Prostate gland (tissue), 2 donors: Measurements from ENCODE around the gene FHIP1B.

ENCODE experiments used
- CTCF ChIP-seq, 4 experiments: fragments of 200-600 bp in 2 of 4; fragments of 450-650 bp in 2 of 4; sonication (generic) in 2 of 4; IDR thresholded peaks; 1 replicate in 3 of 4; 2 replicates in 1 of 4; pipeline ENCODE4 v1.5.1; 2016 to 2019; ENCODE audit warnings: antibody characterized with exemption in 4 of 4, mild to moderate bottlenecking in 2 of 4, moderate library complexity in 2 of 4
- POLR2A ChIP-seq: fragments of 450-650 bp; IDR thresholded peaks from one replicate; pipeline ENCODE4 v1.6.1; 2016; ENCODE audit warnings: antibody characterized with exemption, mild to moderate bottlenecking
- POLR2AphosphoS5 ChIP-seq: sonication (generic); formaldehyde crosslinking; IDR thresholded peaks from one replicate; pipeline ENCODE4 v1.6.1; 2017; ENCODE audit warnings: antibody characterized with exemption

- TF ChIP-seq POLR2AphosphoS5 (no peak), CTCF (IDR thresholded peaks at IDR 0.05) (no peak), POLR2A (no peak)
These were observed 37.2 kb upstream of the FHIP1B start for GRCh38 chr11:6271598-6271997.
